Stimulated activated CD8-positive, alpha-beta memory T cell treated with anti-CD3 and anti-CD28 coated beads, Interleukin-15, amount 100 ng/mL, for 4 hours (primary cell): ENCODE results near the gene MEMO1.
"Not testable (repeated sequence)": the region's sequence is repeated elsewhere in the genome, so short reads cannot be mapped to it uniquely, and the experiment has no call there.

Experiments
- DNase-seq, 2 donors: peaks; one replicate each; pipeline ENCODE4 v3.0.0-alpha.2; 2020; ENCODE audit warnings: low read depth in 2 of 2

Gene MEMO1

GRCh38 chr2:32010670-32011484 is at the start of gene MEMO1:
Gene MEMO1 (minus strand): TSS chr2:32011008. CDS start chr2:32010247, 761 bp downstream.
- peak; percentile 79 to 83 for DNase-seq

- DNase-seq: no peak
Measured at GRCh38 chr2:32060266-32060665, 49.5 kb upstream of the MEMO1 start.

- no peak for DNase-seq
Measured at GRCh38 chr2:32058130-32058529, 47.3 kb upstream of the MEMO1 start.

- DNase-seq: not testable (repeated sequence)
Measured at GRCh38 chr2:32054583-32054982, 43.8 kb upstream of the MEMO1 start.

- no peak for DNase-seq
Measured at GRCh38 chr2:32051836-32052439, 41.1 kb upstream of the MEMO1 start.

GRCh38 chr2:32043561-32043960 is 32.8 kb upstream of the MEMO1 start:
- DNase-seq: no peak

GRCh38 chr2:32039447-32040219 is 28.8 kb upstream of the MEMO1 start, which contains the start of gene DPY30:
Gene DPY30 (minus strand): TSS chr2:32039805. CDS start chr2:32039456, 349 bp downstream.
- peak; percentile 77 to 80 for DNase-seq

- not testable (repeated sequence) for DNase-seq
Measured at GRCh38 chr2:32034198-32034887, 23.5 kb upstream of the MEMO1 start.

GRCh38 chr2:32018789-32019482 is 8.1 kb upstream of the MEMO1 start:
- DNase-seq: not testable (repeated sequence)

GRCh38 chr2:32012872-32013271 is 2.1 kb upstream of the MEMO1 start:
- DNase-seq: no peak

GRCh38 chr2:32011485-32011960 is 715 bp upstream of the MEMO1 start:
- DNase-seq: no peak

GRCh38 chr2:32010280-32010669 is 533 bp downstream of the MEMO1 start:
- DNase-seq: peak; percentile 29 to 65

- DNase-seq: peak; percentile 10 to 19
Measured at GRCh38 chr2:32009516-32010256, 1.1 kb downstream of the MEMO1 start.

- no peak for DNase-seq
Measured at GRCh38 chr2:32008805-32009515, 1.8 kb downstream of the MEMO1 start.

- no peak for DNase-seq
Measured at GRCh38 chr2:32007121-32007391, 3.8 kb downstream of the MEMO1 start.

GRCh38 chr2:32005371-32005976 is 5.3 kb downstream of the MEMO1 start:
- DNase-seq: no peak

GRCh38 chr2:32003791-32004190 is 7.0 kb downstream of the MEMO1 start:
- no peak for DNase-seq

GRCh38 chr2:32002406-32002805 is 8.4 kb downstream of the MEMO1 start:
- no peak for DNase-seq

- no peak for DNase-seq
Measured at GRCh38 chr2:31999438-31999837, 11.4 kb downstream of the MEMO1 start.
